GM21786 (cell line): ENCODE results near the gene DNAJC7.

ENCODE experiments used
- ATAC-seq: cut with Tn5 transposase; IDR thresholded peaks from one replicate; pipeline ENCODE4 v1.9.1; 2021; ENCODE audit not compliant: unreplicated experiment

The DNAJC7 gene

GRCh38 chr17:41976142-41976768 lies 41.0 kb downstream of the DNAJC7 start:
- no peak for ATAC-seq

GRCh38 chr17:41975099-41976083 lies 41.8 kb downstream of the DNAJC7 start:
- ATAC-seq = no peak

- no peak for ATAC-seq
These were observed 42.6 kb downstream of the DNAJC7 start for GRCh38 chr17:41974658-41975057.

- ATAC-seq = no peak
These were observed 43.2 kb downstream of the DNAJC7 start for GRCh38 chr17:41974031-41974430.

GRCh38 chr17:41973408-41973811 lies 43.8 kb downstream of the DNAJC7 start:
- ATAC-seq = no peak

- ATAC-seq = peak; percentile 78
These were observed 44.5 kb downstream of the DNAJC7 start for GRCh38 chr17:41972571-41973407.

GRCh38 chr17:41971721-41972523 lies 45.3 kb downstream of the DNAJC7 start:
- ATAC-seq = no peak

GRCh38 chr17:41970901-41971331 lies 46.3 kb downstream of the DNAJC7 start:
- ATAC-seq = no peak

- ATAC-seq = no peak
These were observed 48.6 kb downstream of the DNAJC7 start for GRCh38 chr17:41968676-41969075.

- ATAC-seq = no peak
These were observed 49.2 kb downstream of the DNAJC7 start for GRCh38 chr17:41967921-41968578.

GRCh38 chr17:41967141-41967920 lies 49.9 kb downstream of the DNAJC7 start:
- no peak for ATAC-seq

- peak; percentile 45 for ATAC-seq
These were observed 50.6 kb downstream of the DNAJC7 start, which contains the start of gene CNP for GRCh38 chr17:41966463-41967140. TSS of gene CNP (plus strand) at chr17:41966795. CDS start at chr17:41966885, 90 bp downstream.

- peak; percentile 40 for ATAC-seq
These were observed 51.4 kb downstream of the DNAJC7 start for GRCh38 chr17:41965694-41966462.

- ATAC-seq = no peak
These were observed 54.3 kb downstream of the DNAJC7 start for GRCh38 chr17:41962768-41963434.

GRCh38 chr17:41962111-41962510 lies 55.1 kb downstream of the DNAJC7 start:
- ATAC-seq = no peak

- ATAC-seq = no peak
These were observed 57.7 kb downstream of the DNAJC7 start for GRCh38 chr17:41959336-41960095.

- ATAC-seq = no peak
These were observed 58.3 kb downstream of the DNAJC7 start for GRCh38 chr17:41959030-41959335.
